Astrocyte (in vitro differentiated cells and primary cell): ENCODE measurements around the gene C18orf54. TPM values are rescaled to one million over a fixed set of nuclear protein-coding genes. Genes with fewer than 3 reads are reported as not detected.

Source experiments
- DNase-seq: peaks from one replicate; pipeline ENCODE4 v3.0.0-alpha.2; 2010; ENCODE audit warnings: low read depth
- FAIRE-seq: peaks from 2 replicates; lab custom pipeline; 2011; peaks lifted over from hg19 to GRCh38; lab: Jason Lieb, UNC
- H2AFZ ChIP-seq: 2 replicates; pipeline ENCODE4 v1.6.0; 2012; ENCODE audit warnings: low read depth, low read length, inconsistent platforms
- H3K27ac ChIP-seq: 2 replicates; pipeline ENCODE4 v1.5.1; 2011; ENCODE audit warnings: low read depth, low read length, inconsistent platforms
- H3K27me3 ChIP-seq: 2 replicates; pipeline ENCODE4 v1.6.0; 2011; ENCODE audit warnings: low read length, inconsistent platforms; ENCODE audit not compliant: insufficient read depth
- H3K36me3 ChIP-seq: 2 replicates; pipeline ENCODE4 v1.5.1; 2011; ENCODE audit warnings: low read length, inconsistent platforms; ENCODE audit not compliant: insufficient read depth
- H3K4me1 ChIP-seq: 2 replicates; pipeline ENCODE4 v1.5.1; 2011; ENCODE audit warnings: low read length, inconsistent platforms; ENCODE audit not compliant: insufficient read depth
- H3K4me2 ChIP-seq: 2 replicates; pipeline ENCODE4 v1.6.0; 2012; ENCODE audit warnings: low read length, inconsistent platforms
- H3K4me3 ChIP-seq: 2 replicates; pipeline ENCODE4 v1.5.1; 2011; ENCODE audit warnings: low read depth, mild to moderate bottlenecking, low read length, inconsistent platforms; ENCODE audit not compliant: insufficient read depth
- H3K79me2 ChIP-seq: 2 replicates; pipeline ENCODE4 v1.6.0; 2012; ENCODE audit warnings: mild to moderate bottlenecking, low read length, inconsistent platforms; ENCODE audit not compliant: insufficient read depth
- H3K9ac ChIP-seq: 2 replicates; pipeline ENCODE4 v1.6.0; 2012; ENCODE audit warnings: mild to moderate bottlenecking, low read length, inconsistent platforms
- H3K9me3 ChIP-seq: 2 replicates; pipeline ENCODE4 v1.5.1; 2012; ENCODE audit warnings: low read depth, mild to moderate bottlenecking, low read length, inconsistent platforms; ENCODE audit not compliant: insufficient read depth
- H4K20me1 ChIP-seq: 2 replicates; pipeline ENCODE4 v1.6.0; 2012; ENCODE audit warnings: low read length, inconsistent platforms; ENCODE audit not compliant: insufficient read depth
- H3K27ac Mint-ChIP-seq: one replicate; pipeline ENCODE4 v1.8.0; 2021; ENCODE audit warnings: mild to moderate bottlenecking, mixed read lengths; ENCODE audit not compliant: unreplicated experiment
- H3K27me3 Mint-ChIP-seq: one replicate; pipeline ENCODE4 v1.8.0; 2021; ENCODE audit warnings: low read depth, mixed read lengths; ENCODE audit not compliant: unreplicated experiment
- H3K36me3 Mint-ChIP-seq: one replicate; pipeline ENCODE4 v1.8.0; 2021; ENCODE audit warnings: low read depth, mixed read lengths; ENCODE audit not compliant: unreplicated experiment
- H3K4me1 Mint-ChIP-seq: one replicate; pipeline ENCODE4 v1.8.0; 2021; ENCODE audit warnings: low read depth, mixed read lengths; ENCODE audit not compliant: unreplicated experiment
- H3K4me3 Mint-ChIP-seq: one replicate; pipeline ENCODE4 v1.8.0; 2021; ENCODE audit warnings: mild to moderate bottlenecking, moderate library complexity, mixed read lengths; ENCODE audit not compliant: unreplicated experiment
- H3K9me3 Mint-ChIP-seq: one replicate; pipeline ENCODE4 v1.8.0; 2021; ENCODE audit warnings: mild to moderate bottlenecking, mixed read lengths; ENCODE audit not compliant: unreplicated experiment
- EZH2 ChIP-seq: IDR thresholded peaks from 2 replicates; pipeline ENCODE4 v1.6.1; 2012; ENCODE audit warnings: mild to moderate bottlenecking, low read length, inconsistent platforms; ENCODE audit not compliant: insufficient read depth
- total RNA-seq: library from RNA; stranded (reverse); gene quantifications from 2 replicates; pipeline ENCODE4 v1.2.1, GENCODE V29; 2021
- TF ChIP-seq, protein P1 (sequence below): IDR thresholded peaks from 2 replicates; pipeline ENCODE4 v1.5.1; 2011; ENCODE audit warnings: low read depth, mild to moderate bottlenecking, inconsistent platforms, low read length, moderate library complexity; ENCODE audit not compliant: insufficient read depth

C18orf54 gene
- total RNA-seq, 1 donor from 2014 or later: 10.2 TPM

- H3K27ac Mint-ChIP-seq: no peak overlapping the region
- H3K4me2 ChIP-seq: no peak overlapping the region
- H3K36me3 ChIP-seq: no peaks in the 10 kb centered on the region
Observed at GRCh38 chr18:54338230-54338629, 19.5 kb upstream of the C18orf54 start.

GRCh38 chr18:54351186-54351585, 6.5 kb upstream of the C18orf54 start:
- no peaks in the 10 kb centered on the region for H3K27me3 Mint-ChIP-seq
- Histone ChIP-seq H3K27ac (no peak overlapping the region), H3K9ac (no peak overlapping the region), H2AFZ (no peak overlapping the region), H3K36me3 (no peaks in the 10 kb centered on the region), H3K27me3 (no peaks in the 10 kb centered on the region), H4K20me1 (no peaks in the 10 kb centered on the region), H3K4me1 (no peaks in the 10 kb centered on the region), H3K9me3 (no peaks in the 10 kb centered on the region), H3K4me2 (no peak overlapping the region), H3K79me2 (no peaks in the 10 kb centered on the region), H3K4me3 (no peak overlapping the region)
- no peak for FAIRE-seq
- no peak overlapping the region for H3K4me3 Mint-ChIP-seq
- no peak overlapping the region for H3K27ac Mint-ChIP-seq
- H3K9me3 Mint-ChIP-seq: peaks cover 2% of the 10 kb centered on the region
- TF ChIP-seq EZH2: no peak
- TF ChIP-seq, protein P1, sequence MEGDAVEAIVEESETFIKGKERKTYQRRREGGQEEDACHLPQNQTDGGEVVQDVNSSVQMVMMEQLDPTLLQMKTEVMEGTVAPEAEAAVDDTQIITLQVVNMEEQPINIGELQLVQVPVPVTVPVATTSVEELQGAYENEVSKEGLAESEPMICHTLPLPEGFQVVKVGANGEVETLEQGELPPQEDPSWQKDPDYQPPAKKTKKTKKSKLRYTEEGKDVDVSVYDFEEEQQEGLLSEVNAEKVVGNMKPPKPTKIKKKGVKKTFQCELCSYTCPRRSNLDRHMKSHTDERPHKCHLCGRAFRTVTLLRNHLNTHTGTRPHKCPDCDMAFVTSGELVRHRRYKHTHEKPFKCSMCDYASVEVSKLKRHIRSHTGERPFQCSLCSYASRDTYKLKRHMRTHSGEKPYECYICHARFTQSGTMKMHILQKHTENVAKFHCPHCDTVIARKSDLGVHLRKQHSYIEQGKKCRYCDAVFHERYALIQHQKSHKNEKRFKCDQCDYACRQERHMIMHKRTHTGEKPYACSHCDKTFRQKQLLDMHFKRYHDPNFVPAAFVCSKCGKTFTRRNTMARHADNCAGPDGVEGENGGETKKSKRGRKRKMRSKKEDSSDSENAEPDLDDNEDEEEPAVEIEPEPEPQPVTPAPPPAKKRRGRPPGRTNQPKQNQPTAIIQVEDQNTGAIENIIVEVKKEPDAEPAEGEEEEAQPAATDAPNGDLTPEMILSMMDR: no peak
- no peaks in the 10 kb centered on the region for H3K36me3 Mint-ChIP-seq
- no peaks in the 10 kb centered on the region for H3K4me1 Mint-ChIP-seq
- DNase-seq: no peak

More at GRCh38 chr18:54338230-54338629, 19.5 kb upstream of the C18orf54 start:
- Histone ChIP-seq H4K20me1 (no peaks in the 10 kb centered on the region), H3K4me3 (no peak overlapping the region), H3K27ac (no peak overlapping the region), H3K9ac (no peak overlapping the region), H2AFZ (no peak overlapping the region), H3K79me2 (no peaks in the 10 kb centered on the region), H3K27me3 (no peaks in the 10 kb centered on the region), H3K4me1 (no peaks in the 10 kb centered on the region), H3K9me3 (no peaks in the 10 kb centered on the region)
- Mint-ChIP-seq H3K27me3 (no peaks in the 10 kb centered on the region), H3K9me3 (peaks cover 2% of the 10 kb centered on the region), H3K4me1 (no peaks in the 10 kb centered on the region), H3K36me3 (no peaks in the 10 kb centered on the region), H3K4me3 (no peak overlapping the region)
- DNase-seq (no peak), FAIRE-seq (no peak)
- TF ChIP-seq, protein P1: no peak
- no peak for TF ChIP-seq EZH2

DNA sequence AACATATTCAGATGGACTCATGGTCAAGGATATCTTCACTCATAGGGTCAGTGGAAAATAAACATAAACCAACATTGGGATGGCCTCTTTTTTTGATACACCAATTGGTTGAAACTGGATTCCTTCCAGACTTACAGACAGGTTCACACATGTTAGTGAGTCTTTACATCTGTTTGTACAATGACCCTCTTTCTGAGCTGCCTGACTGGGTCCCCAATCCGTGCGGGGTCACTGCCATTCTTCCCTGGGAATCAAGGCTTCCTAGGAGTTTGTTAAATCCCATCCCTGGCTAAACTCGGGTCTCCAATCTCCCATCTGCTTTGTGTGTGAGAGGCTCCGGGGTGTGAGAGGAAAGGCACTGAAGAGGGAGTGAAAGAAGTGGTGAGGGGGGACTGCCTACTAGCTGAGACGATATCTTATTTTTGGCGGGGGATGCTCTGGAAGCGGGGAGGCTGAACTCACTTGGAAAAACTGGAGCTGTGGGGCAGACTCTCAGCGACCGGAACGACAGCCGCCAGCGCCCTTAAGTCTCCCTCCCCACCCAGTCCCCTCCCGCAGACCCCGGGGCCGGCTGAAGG, 535 bp upstream of the C18orf54 start:
- no peak for DNase-seq
- H3K27me3 Mint-ChIP-seq: no peaks in the 10 kb centered on the region
- Histone ChIP-seq H3K9me3 (no peaks in the 10 kb centered on the region), H2AFZ (peak overlapping the region; percentile 92), H4K20me1 (no peaks in the 10 kb centered on the region), H3K36me3 (no peaks in the 10 kb centered on the region), H3K27me3 (no peaks in the 10 kb centered on the region), H3K27ac (peak overlapping the region; percentile 88), H3K79me2 (peaks cover 25% of the 10 kb centered on the region), H3K9ac (peak overlapping the region; percentile 94), H3K4me2 (peak overlapping the region; percentile 98), H3K4me3 (peak overlapping the region; percentile 93), H3K4me1 (peaks cover 13% of the 10 kb centered on the region)
- peak overlapping the region; percentile 100 for H3K4me3 Mint-ChIP-seq
- no peaks in the 10 kb centered on the region for H3K9me3 Mint-ChIP-seq
- FAIRE-seq: peak; percentile 43
- peaks cover 6% of the 10 kb centered on the region for H3K4me1 Mint-ChIP-seq
- TF ChIP-seq, protein P1: no peak
- TF ChIP-seq EZH2: no peak
- peak overlapping the region; percentile 22 for H3K27ac Mint-ChIP-seq
- H3K36me3 Mint-ChIP-seq: peaks cover 1% of the 10 kb centered on the region
